Right kidney (tissue), 1 donor: ENCODE results near the gene ZNF784.

Experiments used
- DNase-seq: peaks from one replicate; pipeline ENCODE4 v3.0.0-alpha.2; 2016

ZNF784 gene

DNA sequence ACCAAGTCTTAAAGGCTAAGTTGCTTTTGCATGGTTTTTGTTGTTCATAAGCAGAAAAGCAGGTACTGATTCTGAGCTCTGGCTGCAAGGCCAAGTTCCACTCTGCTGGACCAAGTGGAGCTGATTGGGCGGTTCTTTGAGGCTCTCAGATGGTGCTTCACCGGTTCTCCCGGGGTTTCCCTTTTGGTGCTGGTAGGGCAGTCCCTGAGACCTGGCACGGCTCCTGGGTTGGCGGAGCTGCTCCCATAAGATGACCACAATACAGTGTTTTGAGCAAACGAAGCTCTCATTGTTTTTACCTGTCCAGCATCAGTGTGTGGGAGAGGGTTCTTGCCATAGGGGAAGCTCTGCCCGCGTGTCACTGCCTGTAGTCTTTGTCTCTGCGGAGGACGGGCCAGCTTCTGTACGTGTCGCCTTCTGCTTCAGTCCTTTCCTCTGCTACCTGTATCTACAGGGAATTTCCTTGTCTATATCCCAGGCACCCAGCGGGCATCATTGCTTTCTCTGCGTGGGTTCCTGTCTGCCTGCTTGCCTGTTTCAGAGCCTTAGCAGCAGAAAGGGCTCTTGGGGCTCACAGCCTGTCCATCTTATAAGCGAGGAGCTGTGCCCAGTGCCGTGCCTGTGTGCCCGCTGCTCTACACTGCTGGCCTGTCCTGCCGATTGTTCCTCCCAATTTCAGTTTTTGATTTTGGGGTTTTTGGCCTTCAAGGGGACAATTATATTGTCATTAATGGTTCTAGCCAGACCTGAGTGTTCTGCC lies 32.8 kb upstream of the ZNF784 start:
- DNase-seq = no peak

GRCh38 chr19:55656552-55656951 lies 32.2 kb upstream of the ZNF784 start:
- no peak for DNase-seq

DNA sequence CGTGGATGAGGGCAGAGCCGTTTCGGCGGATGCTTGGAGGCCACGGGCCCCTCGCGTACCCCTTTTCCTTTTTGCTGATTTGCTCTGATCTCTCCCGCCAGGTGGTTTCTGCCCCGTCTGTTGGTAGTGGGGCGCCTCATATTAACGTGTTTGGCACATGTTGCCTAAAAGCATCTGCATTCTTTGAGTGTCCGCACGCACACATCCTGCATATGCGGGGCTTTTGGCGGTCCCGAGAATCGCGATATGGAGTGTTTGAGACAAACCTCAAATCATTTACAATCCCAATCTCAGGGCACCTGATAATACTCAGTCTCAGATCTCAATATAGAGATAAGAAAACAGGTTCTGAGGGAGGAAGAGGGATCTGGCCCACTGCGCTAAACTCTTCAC lies 31.3 kb upstream of the ZNF784 start:
- DNase-seq = no peak

DNA sequence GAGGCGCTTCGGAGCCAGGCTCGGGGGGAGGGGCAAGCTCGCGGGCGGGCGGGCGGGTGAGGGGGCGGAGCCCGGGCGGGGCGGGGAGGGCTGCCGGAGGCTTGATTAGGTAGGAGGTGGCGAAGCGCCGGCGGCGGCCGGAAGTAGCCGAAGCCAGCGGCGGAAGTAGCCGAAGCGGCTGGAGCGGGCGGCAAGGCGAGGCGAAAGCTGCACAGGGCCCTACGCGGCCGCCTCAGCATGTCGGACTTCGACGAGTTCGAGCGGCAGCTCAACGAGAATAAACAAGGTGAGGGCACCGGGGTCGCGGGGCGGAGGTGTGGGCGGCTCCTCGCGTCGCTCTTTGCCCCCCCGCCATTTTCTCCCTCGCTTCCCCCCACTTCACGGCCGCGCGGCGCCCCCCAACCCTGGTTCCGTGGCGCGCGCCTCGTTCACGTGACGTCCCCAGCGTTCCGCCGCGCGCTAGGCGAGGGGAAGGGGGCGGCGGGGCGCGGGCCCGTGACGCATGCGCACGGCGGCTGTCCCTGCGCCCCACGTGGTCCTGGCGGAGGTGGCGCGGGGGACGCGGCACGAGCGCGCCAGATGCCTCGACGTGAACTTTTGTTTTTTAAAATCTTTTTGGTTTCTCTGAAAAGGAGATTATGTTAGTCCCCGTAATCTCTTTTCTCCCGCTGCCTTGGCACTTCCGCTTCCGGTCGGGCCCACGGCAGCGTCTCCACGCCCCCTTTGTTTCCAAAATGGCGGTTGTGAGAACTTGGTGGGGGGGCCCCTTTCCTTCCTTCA lies 30.7 kb upstream of the ZNF784 start, which contains the start of gene U2AF2:
Gene U2AF2, plus strand, starts transcription at position 168 of the 780 bp plus-strand sequence. Its CDS starts 70 bp downstream, at position 238.
- peak; percentile 95 for DNase-seq

GRCh38 chr19:55654323-55654867 lies 30.0 kb upstream of the ZNF784 start:
- DNase-seq = peak; percentile 99

DNA sequence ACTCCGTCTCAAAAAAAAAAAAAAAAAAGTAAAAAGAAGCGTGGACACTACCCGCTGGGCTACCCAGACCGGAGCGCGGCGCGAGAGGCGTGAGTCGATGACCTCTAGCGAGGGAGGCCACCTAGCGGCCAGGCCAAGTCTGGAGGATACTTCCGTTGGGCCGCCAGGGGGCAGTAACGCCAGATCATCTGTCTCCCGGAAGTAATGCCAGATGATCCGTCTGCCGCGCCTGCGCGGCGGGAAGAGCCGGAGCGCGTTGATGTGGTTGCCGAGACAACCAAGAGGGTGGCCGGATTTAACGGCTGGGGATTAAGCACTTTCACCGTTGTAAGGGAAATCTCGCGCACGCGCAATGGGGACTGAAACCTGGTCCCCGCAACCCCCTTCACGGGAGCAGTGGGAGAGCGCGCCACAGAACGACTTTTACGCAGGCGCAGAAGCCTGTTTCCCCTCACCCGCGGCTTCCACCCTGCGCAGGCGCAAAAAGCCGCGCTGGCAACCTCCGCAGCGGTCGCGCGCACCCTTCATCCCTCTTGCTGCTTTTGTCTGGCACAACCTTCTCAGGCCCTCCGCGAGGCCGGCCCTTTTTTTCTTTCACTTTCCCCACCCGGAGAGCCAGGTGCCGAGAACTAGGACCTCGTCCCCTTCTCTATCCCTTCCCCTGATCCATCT lies 29.4 kb upstream of the ZNF784 start:
- peak; percentile 100 for DNase-seq

GRCh38 chr19:55652311-55653128 lies 28.2 kb upstream of the ZNF784 start:
- peak; percentile 17 for DNase-seq

DNA sequence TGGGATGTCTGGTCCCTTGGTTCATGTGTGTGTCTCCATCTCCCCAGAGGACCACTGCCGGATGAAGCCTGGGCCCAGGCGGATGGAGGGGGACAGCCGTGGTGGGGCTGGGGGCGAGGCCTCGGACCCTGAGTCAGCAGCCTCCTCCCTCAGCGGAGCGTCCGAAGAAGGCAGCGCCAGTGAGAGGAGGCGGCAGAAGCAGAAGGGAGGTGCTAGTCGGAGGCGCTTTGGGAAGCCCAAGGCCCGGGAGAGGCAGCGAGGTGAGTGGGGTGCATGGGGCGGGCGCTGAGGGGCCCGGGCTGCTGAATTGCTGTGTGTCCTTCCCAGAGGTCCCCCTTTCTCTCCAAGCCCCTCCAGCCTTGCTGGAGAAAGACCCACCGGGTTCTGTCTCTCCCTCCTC lies 26.9 kb upstream of the ZNF784 start:
- DNase-seq = no peak

- DNase-seq = no peak
Observed at GRCh38 chr19:55650602-55651230, 26.4 kb upstream of the ZNF784 start.

GRCh38 chr19:55650126-55650557 lies 25.8 kb upstream of the ZNF784 start:
- no peak for DNase-seq

DNA sequence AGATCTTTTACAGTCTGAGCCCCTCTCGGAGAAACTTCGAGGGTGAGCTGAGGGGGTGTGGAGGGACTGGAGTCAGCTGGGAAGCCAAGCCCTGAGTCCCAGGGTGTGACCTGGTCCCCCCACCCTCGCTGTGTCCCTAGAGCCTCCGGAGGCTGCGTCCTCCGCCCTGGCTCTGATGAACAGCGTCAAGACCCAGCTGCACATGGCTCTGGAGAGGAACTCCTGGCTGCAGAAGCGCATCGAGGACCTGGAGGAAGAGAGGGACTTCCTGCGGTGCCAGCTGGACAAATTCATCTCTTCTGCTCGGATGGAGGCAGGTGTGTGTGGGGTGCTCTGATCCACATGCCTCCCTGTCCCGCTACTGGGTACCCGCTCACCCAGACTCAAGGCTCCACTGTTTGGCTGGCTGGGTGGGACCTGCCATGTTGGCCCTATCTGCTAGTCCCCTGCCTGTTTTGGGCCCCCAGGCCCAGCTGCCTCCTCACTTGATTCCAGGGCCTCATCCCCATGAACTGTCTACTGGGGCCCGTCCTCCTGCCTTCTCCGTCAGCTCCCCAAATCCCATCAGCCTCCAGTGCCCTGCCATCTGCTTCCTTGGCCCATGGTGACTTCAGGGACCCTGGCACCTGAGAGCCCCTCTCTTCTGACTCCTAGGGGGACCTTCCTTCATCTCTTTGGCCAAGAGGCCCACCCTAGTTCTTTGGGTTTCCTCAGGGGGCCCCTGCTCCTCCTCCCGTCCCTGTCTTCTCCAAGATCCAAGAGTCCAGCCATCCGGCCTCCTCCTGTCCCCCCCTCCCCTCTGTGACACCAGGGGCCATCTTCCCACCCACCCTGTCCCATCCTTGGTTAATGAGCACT lies 25.1 kb upstream of the ZNF784 start:
- no peak for DNase-seq

DNA sequence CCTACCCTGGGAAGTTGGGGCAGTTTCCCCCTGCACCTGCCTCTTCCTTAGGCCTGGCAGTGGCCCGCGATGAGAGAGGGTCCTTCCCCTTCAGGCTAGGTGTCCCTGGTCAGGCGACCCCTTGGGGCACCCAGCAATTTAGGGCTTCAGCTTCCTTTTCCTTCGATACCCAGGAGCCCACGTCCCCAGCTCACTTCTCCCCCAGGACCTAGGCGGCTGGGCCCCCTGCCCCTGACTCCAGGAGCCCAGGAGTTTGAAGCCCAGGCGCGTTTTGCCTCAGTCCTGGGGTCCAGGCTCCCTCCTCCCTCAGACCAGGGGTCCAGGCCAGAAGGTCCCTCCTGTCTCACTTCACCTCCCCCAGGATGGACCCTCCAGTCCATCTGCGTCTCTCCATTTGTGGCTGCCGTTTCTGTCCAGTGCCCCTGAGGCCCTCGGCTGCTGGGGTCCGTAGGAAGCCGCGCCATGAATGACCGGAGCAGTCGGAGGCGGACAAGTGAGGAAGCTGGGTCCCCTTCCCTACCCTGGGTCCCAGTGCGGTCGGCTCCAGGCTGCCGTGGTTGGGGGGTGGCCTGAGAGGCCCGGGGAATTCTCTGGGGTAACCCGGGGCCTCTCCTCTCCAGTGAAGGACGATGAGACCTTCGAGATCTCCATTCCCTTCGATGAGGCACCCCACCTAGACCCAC lies 24.4 kb upstream of the ZNF784 start:
- peak; percentile 66 for DNase-seq

DNA sequence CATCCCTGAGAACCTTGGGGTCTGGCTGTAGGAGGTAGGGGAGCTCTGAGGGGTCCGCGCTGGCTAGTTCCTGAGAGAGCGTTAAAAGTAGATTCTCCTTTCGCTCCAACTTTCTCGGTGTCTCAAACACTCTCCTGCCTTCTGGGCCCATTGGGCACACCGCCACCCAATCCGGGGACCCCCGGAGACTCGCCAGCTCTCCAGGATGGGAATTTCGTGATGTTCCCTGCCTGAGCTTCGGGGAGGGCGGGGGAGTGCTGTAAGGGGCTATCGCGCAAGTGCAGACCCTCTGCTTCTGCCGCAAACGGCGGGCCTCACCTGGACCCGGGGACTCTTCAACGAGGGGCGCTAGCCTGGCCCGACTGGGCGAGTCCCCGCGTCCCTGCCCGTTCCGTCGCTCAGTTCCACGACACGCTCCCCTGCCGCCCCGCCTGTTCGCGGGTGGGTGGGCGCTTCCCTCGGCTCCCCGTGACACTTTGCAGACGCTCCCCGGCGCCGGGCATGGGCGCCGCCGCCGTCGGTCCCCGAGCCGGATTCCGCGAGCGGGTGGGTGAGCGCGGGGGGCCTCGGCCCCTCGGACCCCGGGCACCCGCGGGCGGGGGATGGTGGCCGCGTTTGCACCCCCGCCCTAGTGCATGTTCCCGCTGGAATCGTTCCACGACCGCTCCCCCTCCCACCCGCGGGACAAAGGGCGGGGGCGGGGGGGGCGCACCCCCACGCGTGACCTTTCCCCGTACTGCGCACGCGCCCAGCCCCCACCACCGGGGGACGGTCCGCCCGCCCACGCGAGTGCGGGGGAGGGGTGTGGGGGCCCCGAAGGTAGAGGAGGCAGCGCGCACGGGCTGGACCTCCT lies 23.6 kb upstream of the ZNF784 start, which contains the start of gene CCDC106:
Gene CCDC106, plus strand, starts transcription at position 481 of the 853 bp plus-strand sequence. CDS start 835 bp downstream, outside the sequence.
- DNase-seq = peak; percentile 93

GRCh38 chr19:55646889-55647731 lies 22.7 kb upstream of the ZNF784 start:
- DNase-seq = no peak

GRCh38 chr19:55645512-55645881 lies 21.1 kb upstream of the ZNF784 start:
- no peak for DNase-seq

GRCh38 chr19:55644842-55645511 lies 20.6 kb upstream of the ZNF784 start:
- no peak for DNase-seq
